ENCODE data around the gene CPM.
"Not testable (repeated sequence)": the region's sequence is repeated elsewhere in the genome, so short reads cannot be mapped to it uniquely, and the experiment has no call there.

The CPM gene

DNA sequence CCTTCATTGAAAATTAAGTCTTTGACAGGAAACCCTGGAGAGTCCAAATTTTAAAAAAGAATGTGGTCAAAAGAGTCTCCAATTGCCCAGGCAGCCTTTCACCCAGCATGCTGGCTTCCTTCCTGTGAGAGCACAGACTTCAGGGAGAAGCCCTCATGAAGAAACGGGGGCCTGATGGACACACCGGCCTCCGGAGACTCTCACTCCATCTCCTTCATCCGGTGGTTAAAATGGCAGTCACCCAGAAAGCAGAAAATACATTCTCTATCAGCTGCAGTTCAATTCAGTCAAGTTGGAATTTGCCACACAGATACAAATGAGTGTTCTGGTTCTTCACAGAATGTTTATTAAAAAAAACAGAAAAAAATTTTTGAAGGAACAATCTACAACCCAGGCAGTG lies 56.5 kb downstream of the CPM start:
- no peak for DNase-seq

- DNase-seq: no peak
Observed at GRCh38 chr12:68873316-68873715, 59.7 kb downstream of the CPM start.

- DNase-seq: no peak
Observed at GRCh38 chr12:68871921-68872320, 61.0 kb downstream of the CPM start.

- no peak for DNase-seq
Observed at GRCh38 chr12:68871396-68871795, 61.6 kb downstream of the CPM start.

DNA sequence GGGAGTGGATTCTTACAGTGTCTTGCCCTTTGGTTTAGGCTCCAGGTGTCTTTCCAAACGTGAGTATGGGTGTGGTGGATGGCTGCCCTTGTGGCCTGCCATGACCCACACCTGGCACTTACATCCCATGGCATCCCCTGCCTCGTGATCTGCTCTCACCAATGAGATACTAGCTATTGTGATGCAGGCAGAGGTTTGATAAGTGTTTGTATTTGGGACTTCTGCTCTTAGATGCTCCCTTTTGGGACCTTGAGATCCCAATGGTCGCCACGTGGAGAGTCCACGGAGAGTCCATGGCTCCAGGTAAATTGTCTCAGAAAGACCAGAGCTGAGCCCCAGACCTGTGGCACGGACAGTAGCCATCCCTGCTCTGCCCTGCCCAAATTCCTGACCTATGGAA lies 62.5 kb downstream of the CPM start:
- no peak for DNase-seq

DNA sequence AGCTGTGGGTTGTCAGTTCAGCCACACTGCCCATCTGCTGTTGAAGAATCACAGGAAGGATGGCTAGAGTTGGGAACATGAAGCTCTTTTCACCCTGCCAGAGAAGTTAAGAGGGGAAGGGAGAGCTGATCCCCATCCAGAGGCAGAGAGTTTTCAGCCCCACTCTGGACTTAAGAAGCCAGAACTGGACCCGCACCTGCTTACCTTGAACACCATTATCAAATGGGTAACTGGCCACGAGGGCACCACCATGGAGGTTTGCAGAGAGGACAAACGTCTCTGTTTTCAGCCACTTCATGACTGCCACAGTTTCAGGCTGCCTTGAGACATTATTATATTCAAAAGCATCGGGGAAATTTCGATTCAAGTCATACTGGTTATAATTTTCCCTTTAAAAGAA lies 63.0 kb downstream of the CPM start:
- no peak for DNase-seq

DNA sequence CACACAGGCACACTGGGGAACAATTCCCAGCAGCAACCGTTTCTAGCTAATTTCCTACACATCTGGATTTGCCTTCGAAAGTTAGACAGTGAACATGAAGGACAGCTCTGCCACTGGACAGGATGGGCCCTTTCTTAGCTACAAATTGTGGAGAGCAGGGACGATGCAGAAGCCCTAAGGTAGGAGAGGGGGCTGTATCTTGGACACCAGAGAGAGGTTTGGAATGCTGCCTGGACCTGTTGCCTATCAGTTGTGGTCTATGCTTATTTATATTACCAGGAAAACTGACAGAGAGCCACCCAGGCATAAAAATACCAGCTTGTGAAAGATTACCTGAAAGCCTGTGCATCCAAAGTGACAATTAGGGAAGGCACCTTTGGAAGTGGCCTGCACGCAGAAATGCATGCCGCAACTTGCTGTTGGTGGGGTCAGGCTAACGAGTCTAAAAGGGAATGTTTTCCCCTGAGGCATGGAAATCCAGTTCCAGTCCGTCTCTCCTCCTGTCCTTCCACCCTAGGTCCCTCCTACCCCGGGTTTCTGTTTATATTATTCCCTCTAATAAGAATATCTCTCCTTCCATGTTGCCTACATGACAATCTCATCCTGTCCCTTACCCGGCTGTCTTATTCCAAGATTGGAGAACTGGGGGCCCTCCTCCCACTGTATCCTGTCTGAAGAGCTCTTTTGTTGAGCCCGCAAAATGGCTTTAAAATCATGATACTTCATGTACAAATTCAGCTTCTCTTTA lies 64.8 kb downstream of the CPM start:
- DNase-seq: no peak

DNA sequence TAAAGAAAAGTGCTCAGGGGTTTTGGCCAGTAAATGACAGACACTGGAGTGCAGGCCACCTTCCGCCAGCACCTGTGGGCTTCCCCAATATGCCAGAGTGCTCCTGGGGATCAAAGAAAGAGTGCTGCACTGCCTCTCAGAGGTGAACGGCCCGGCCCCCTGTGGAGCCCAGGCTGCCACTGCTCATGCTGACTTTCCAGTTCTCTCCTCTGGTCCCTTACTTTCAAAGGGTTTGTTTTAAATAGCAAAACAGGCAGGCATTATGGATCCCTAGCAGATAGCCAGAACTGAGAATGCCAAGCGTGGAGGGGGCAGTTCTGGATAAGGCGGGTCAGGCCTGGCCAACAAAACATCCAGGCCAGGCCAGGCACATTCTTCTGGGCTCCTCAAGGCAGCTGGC lies 65.4 kb downstream of the CPM start:
- no peak for DNase-seq

- no peak for DNase-seq
Observed at GRCh38 chr12:68866950-68867349, 66.0 kb downstream of the CPM start.

DNA sequence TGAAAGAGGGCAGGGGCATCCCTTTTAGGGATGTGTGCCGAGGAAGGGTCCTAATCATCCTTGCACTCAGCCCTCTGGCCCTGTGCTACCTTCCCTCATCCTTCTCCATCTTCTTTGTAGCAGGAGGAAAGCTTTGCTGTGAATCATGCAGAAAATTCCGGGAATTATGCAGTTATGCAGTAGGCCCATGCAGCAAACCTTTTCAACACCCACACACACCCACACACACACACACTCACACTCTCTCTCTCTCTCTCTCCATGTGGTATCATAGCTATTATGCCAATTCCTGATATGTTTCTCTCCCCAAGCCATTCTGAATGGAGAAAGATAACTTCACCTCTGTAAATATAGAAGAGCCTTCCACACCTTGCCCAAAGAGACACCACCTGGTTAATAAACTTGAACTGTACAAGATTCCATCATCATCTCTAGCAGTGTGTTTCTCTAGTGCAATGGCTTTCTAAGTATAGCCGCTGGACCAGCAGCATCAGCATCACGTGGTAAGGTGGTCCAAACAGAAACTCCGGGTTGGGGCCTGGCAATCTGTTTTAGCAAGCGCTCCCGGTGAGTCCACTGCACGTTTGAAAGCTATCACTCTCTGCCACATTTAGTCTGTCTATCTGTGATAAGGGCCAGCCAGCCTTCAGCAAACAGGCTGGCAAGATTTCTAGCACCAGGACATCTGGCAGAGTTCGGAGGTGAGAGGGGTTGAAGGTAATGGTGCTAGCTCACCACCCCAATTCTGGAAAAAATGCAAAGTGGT lies 67.4 kb downstream of the CPM start:
- DNase-seq: no peak

- DNase-seq: no peak
Observed at GRCh38 chr12:68864604-68865003, 68.4 kb downstream of the CPM start.

DNA sequence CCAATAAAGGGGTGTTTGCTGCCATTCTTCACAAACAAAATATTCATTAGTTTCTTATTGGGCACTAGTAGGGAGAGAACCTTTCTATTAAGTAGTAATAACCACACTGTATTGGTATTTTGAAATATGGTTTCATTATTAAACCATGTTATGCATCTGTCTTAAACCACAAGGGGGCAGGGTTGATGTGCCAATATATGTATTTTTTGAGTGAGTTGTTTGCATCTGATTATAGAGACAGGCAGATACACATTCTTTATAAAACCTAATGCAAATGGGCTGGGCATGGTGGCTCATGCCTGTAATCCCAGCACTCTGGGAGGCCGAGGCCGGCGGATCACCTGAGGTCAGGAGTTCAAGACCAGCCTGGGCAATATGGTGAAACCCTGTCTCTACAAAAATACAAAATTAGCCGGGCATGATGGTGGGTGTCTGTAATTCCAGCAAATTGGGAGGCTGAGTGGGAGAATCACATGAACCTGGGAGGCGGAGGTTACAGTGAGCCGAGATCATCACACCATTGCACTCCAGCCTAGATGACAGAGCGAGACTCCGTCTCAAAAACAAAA lies 69.0 kb downstream of the CPM start:
- not testable (repeated sequence) for DNase-seq

DNA sequence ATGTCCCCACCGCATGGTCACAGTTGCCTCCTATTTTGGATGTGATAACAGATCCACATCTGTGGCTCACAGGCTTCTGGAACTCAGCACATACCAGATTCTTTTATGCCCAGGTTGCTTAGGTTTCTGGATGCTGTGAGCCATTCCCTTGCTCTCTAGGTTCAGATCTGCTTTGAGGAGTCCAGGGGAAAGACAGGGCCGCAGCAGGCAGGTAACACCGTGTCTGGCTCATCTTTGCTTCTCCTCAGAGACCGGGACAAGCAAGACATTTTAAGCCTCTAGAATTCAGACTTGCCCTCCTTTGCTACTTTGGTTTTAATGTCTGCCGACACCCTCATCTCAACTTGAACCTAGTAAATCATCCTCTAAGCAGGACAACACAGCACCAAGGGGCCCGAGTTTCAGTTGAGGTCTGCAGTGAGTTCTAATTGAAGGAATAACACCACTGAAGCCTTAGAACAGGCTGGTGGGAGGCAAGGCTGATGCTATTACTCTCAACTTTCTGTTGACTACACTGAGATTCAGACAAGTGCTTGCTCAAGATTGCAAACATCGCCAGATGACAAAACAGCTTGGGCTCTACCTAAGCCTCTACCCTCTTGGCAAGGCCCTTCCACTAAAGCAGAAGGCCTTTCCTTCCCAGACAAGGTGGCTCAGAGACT lies 69.7 kb downstream of the CPM start:
- DNase-seq: no peak

DNA sequence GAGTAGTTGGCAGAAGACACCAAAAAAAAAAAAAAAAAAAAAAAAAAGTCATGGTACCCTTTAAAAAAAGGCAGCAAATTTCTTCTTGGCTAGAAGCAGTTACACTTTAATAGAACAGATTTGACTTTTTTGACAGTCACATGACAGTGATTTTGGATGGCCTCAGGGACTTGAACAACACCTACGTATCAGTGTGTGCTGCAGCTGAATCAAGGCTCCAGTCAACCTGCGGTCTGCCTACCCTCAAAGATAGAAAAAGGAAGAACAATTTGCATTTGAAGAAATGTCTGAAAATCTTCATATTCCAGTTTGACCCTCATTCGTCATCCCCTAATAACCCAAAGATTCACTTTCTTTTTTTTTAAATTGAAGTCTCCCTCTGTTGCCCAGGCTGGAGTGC lies 71.1 kb downstream of the CPM start:
- DNase-seq: no peak

GRCh38 chr12:68856510-68856909 lies 76.5 kb downstream of the CPM start:
- DNase-seq: no peak

- DNase-seq: no peak
Observed at GRCh38 chr12:68855771-68856170, 77.2 kb downstream of the CPM start.

GRCh38 chr12:68855111-68855510 lies 77.9 kb downstream of the CPM start:
- DNase-seq: no peak

DNA sequence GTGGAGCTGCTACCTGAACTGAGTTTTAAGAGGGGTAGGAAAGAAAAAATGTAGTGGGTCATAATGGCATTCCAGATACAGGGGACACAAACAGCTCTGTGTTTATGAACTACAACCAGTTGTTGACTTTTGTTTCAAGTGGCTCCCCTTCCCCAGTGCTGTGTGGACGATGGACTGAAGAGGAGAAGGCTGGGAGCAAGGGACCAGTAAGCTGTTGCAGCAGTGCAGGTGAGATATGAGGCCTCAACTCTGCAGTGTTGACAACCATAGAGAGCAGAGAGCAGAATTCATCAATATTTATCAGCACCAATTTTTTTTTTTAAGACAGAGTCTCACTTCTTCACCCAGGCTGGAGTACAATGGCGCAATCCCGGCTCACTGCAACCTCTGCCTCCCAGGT lies 78.4 kb downstream of the CPM start:
- no peak for DNase-seq

DNA sequence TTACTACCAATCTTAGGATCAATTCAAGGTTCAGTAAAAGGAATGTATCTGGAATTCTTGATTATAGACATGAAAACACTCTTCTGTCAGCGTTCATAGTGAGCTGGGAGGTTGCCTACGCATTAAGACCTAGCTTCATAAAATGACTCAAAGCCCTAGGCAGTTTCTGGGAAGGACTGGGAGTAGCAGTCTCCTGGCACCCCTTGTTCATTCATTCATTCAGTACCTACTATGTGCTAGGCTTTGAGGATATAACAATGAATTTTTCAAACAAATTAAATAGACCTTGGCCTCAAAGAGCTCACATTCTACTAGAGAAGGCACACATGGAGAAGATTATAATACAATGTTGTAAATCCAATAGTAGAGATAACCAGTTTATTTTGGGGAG lies 78.9 kb downstream of the CPM start:
- no peak for DNase-seq

DNA sequence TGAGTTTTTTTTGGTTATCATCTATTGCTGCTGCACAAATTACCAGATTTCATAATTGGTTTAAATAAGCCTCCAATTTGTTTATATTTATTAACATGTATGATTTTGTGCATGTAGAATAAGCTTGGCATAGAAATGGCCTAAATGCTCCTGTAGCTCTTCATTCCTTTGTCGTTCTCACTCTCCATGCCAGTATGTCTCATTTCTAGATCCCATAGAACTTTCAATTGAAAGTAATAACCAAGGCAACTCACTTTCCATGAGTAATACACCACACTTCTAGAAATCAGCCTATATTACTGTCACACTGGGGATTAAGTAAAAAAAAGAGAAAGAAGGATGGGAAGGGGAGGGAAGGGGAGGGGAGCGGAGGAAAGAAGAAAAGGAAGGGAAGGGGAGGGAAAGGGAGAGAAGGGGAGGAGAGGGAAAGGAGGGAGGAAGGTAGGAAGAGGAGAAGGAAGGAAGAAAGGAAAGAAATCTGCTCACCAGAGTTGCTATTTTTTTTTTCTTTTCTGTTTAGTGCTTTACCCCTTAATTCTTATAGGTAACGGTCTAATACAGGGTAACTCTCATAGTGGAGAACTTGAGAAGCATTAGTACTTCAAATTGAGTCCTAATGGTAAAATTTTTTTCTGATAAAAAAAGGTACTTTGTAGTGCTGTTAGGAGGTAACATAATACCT lies 79.4 kb downstream of the CPM start:
- DNase-seq: no peak

GRCh38 chr12:68851592-68852306 lies 81.2 kb downstream of the CPM start:
- no peak for DNase-seq

GRCh38 chr12:68850390-68850789 lies 82.6 kb downstream of the CPM start:
- DNase-seq: no peak

Measured in central memory CD4-positive, alpha-beta T cell (primary cell).